Eye (tissue), 1 donor: ENCODE results near the gene CDK5R2.

ENCODE experiments used
- DNase-seq: peaks from one replicate; pipeline ENCODE4 v3.0.0-alpha.2; 2015

CDK5R2 gene

GRCh38 chr2:219009294-219009693 lies 49.8 kb downstream of the CDK5R2 start:
- no peak for DNase-seq

- no peak for DNase-seq
Measured at GRCh38 chr2:219010162-219010756, 50.8 kb downstream of the CDK5R2 start.

DNA sequence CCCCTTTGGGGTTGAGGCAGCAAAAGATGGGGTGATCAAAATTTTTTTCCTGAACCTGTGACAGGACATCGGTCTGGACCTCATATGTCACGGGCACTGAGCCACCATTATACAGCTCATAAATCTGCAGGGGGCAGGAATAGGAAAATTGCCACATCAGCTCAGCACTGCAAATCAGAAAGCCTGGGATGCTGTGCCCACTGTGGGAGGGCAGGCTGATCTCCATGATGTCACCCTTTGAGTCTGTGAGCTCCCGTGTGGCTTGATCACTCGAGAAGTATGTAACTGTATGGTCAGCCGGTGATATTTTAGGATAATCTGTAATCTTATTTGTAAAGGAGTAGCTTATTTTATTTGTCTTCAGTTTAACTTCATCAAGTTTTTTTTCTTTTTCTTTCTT lies 51.4 kb downstream of the CDK5R2 start:
- DNase-seq, result no peak
